Activated CD4-positive, alpha-beta T cell treated with anti-CD3 and anti-CD28 coated beads, Interleukin-2, amount 50 U/mL, for 16 hours (primary cell): Measurements from ENCODE around the gene CACNA1D.

Experiments
- DNase-seq: peaks from one replicate; pipeline ENCODE4 v3.0.0-alpha.2; 2020

The CACNA1D gene

DNA sequence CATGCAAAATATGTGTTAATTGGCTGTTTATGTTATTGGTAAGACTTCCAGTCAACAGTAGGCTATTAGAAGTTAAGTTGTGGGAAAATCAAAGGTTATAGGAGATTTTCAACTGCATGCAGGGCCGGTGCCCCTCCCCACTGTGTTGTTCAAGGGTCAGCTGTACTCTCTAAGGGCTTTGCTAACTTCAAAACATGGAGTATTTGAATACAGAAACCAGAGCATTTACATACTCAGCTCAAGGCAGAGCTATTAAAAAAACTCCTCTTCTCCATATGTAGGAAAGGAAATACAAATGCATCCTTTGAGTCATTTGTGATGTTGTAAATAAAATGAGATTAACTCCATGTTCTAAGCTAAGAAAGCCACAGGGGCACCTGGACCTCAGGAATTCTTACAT is 368.7 kb downstream of the CACNA1D start:
- no peak for DNase-seq
